Large intestine (tissue), 3 donors: ENCODE data around the gene PRKAR1B. TPM values are rescaled to one million over a fixed set of nuclear protein-coding genes. Genes with fewer than 3 reads are reported as not detected.

Source experiments
- DNase-seq, 2 donors: peaks; one replicate each; pipeline versions ENCODE4 v3.0.0 to v3.0.0-alpha.2; 2013
- H3K27ac ChIP-seq: one replicate; pipeline ENCODE4 v1.5.1; 2013; ENCODE audit warnings: low read length
- H3K27me3 ChIP-seq: 2 replicates; pipeline ENCODE4 v1.6.1; 2013; ENCODE audit warnings: low read length; ENCODE audit not compliant: control insufficient read depth, insufficient read depth
- H3K36me3 ChIP-seq: 2 replicates; pipeline ENCODE4 v1.6.1; 2013; ENCODE audit warnings: low read length; ENCODE audit not compliant: control insufficient read depth, insufficient read depth
- H3K4me1 ChIP-seq: one replicate; pipeline ENCODE4 v1.6.1; 2013; ENCODE audit warnings: low read length; ENCODE audit not compliant: control insufficient read depth, insufficient read depth
- H3K4me3 ChIP-seq: one replicate; pipeline ENCODE4 v1.5.1; 2013; ENCODE audit warnings: low read length
- H3K9me3 ChIP-seq: one replicate; pipeline ENCODE4 v1.6.1; 2013; ENCODE audit warnings: mild to moderate bottlenecking, low read depth, low read length, moderate library complexity; ENCODE audit not compliant: control insufficient read depth
- WGBS: methylation state at CpG from one replicate; pipeline ENCODE4 v1.1.5; 2013; ENCODE audit warnings: low lambda C conversion rate; ENCODE audit not compliant: insufficient coverage; 5-methylcytosine and 5-hydroxymethylcytosine counted together
- polyA plus RNA-seq: library from polyadenylated mRNA; unstranded; fragments of 120-200 nt; gene quantifications from one replicate; pipeline ENCODE4 v1.2.1, GENCODE V29; 2013

The PRKAR1B gene
- polyA plus RNA-seq, 1 donor, result 34.8 TPM

GRCh38 chr7:534959-535358, 192.1 kb downstream of the PRKAR1B start:
- H3K4me1 ChIP-seq, result peaks cover 25% of the 10 kb centered on the region
- no peak overlapping the region for H3K4me3 ChIP-seq
- peaks cover 12% of the 10 kb centered on the region for H3K9me3 ChIP-seq
- WGBS, result no CpG with 5 or more reads among the region's 10 CpGs
- no peaks in the 10 kb centered on the region for H3K36me3 ChIP-seq
- no peak overlapping the region for H3K27ac ChIP-seq
- no peak for DNase-seq
- peaks cover 2% of the 10 kb centered on the region for H3K27me3 ChIP-seq

DNA sequence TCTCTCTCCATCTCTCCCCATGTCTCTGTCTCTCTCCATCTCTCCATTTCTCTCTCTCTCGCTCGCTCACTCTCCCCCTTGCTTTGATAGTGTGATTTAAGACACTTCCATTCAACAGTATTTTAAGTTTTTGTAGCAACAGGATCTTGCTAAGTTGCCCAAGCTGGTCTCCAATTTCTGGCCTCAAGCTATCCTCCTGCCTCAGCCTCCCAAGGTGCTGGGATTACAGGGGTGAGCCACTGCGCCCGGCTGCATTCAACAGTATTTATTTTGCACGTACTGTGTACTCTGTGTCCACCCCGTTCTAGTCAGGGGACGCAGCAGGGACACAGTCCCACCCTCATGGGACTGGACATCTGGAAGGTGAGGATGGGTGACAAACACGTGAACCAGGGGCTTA, 193.0 kb downstream of the PRKAR1B start:
- H3K36me3 ChIP-seq, result no peaks in the 10 kb centered on the region
- peaks cover 17% of the 10 kb centered on the region for H3K4me1 ChIP-seq
- H3K27ac ChIP-seq, result no peak overlapping the region
- H3K27me3 ChIP-seq, result peaks cover 2% of the 10 kb centered on the region
- H3K9me3 ChIP-seq, result peaks cover 12% of the 10 kb centered on the region
- 92% methylated on average over 2 of the region's 8 CpGs for WGBS
- DNase-seq, result no peak
- no peak overlapping the region for H3K4me3 ChIP-seq

GRCh38 chr7:533266-533665, 193.8 kb downstream of the PRKAR1B start:
- WGBS, result no CpG with 5 or more reads among the region's 17 CpGs
- DNase-seq, result no peak
- Histone ChIP-seq H3K27ac (no peak overlapping the region), H3K4me1 (peaks cover 9% of the 10 kb centered on the region), H3K27me3 (peaks cover 2% of the 10 kb centered on the region), H3K36me3 (no peaks in the 10 kb centered on the region), H3K9me3 (peaks cover 12% of the 10 kb centered on the region), H3K4me3 (no peak overlapping the region)

GRCh38 chr7:532379-533143, 194.5 kb downstream of the PRKAR1B start:
- no peaks in the 10 kb centered on the region for H3K36me3 ChIP-seq
- peaks cover 2% of the 10 kb centered on the region for H3K4me1 ChIP-seq
- H3K4me3 ChIP-seq, result no peak overlapping the region
- H3K27ac ChIP-seq, result no peak overlapping the region
- no CpG with 5 or more reads among the region's 15 CpGs for WGBS
- H3K9me3 ChIP-seq, result peaks cover 8% of the 10 kb centered on the region
- no peak for DNase-seq
- peaks cover 2% of the 10 kb centered on the region for H3K27me3 ChIP-seq

- no peak overlapping the region for H3K4me3 ChIP-seq
- no peaks in the 10 kb centered on the region for H3K36me3 ChIP-seq
- DNase-seq, result no peak
- H3K27ac ChIP-seq, result no peak overlapping the region
- no CpG with 5 or more reads among the region's 10 CpGs for WGBS
- peaks cover 2% of the 10 kb centered on the region for H3K27me3 ChIP-seq
- no peaks in the 10 kb centered on the region for H3K4me1 ChIP-seq
- peaks cover 4% of the 10 kb centered on the region for H3K9me3 ChIP-seq
Measured at GRCh38 chr7:531777-532176, 195.3 kb downstream of the PRKAR1B start.

GRCh38 chr7:528451-528850, 198.6 kb downstream of the PRKAR1B start:
- 100% methylated on average over 2 of the region's 2 CpGs for WGBS
- H3K27me3 ChIP-seq, result peaks cover 2% of the 10 kb centered on the region

DNA sequence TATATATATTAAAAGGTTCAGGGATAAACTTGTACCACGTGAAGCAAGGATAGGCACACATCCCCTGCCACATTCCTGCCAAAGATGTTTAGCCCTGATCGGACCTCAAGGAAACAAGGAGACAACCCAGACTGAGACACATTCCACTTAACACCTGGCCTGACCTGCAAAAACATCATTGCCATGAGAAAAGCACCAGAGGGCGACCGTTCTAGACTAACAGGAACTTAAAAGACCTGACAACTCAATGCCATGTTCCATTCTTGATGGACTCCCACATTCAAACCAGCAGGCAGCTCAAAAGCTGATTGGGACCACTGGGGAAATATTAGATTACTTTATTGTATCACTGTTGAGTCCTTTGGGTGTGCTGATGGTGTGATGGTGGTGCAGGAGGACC, 199.4 kb downstream of the PRKAR1B start:
- Histone ChIP-seq H3K4me3 (no peak overlapping the region), H3K36me3 (no peaks in the 10 kb centered on the region), H3K27ac (no peak overlapping the region), H3K9me3 (peaks cover 5% of the 10 kb centered on the region), H3K27me3 (peaks cover 8% of the 10 kb centered on the region), H3K4me1 (peaks cover 13% of the 10 kb centered on the region)
- no CpG with 5 or more reads among the region's 4 CpGs for WGBS
- no peak for DNase-seq

More at GRCh38 chr7:528451-528850, 198.6 kb downstream of the PRKAR1B start:
- peaks cover 6% of the 10 kb centered on the region for H3K4me1 ChIP-seq
- H3K9me3 ChIP-seq, result peaks cover 3% of the 10 kb centered on the region
- no peaks in the 10 kb centered on the region for H3K36me3 ChIP-seq
- no peak for DNase-seq
- no peak overlapping the region for H3K27ac ChIP-seq
- no peak overlapping the region for H3K4me3 ChIP-seq

- Histone ChIP-seq H3K36me3 (no peaks in the 10 kb centered on the region), H3K9me3 (peaks cover 12% of the 10 kb centered on the region), H3K27ac (no peak overlapping the region), H3K27me3 (peaks cover 19% of the 10 kb centered on the region), H3K4me1 (peaks cover 20% of the 10 kb centered on the region), H3K4me3 (no peak overlapping the region)
- WGBS, result no CpG with 5 or more reads among the region's 22 CpGs
- no peak for DNase-seq
Measured at GRCh38 chr7:526460-527034, 200.5 kb downstream of the PRKAR1B start.

- no peak for DNase-seq
- H3K9me3 ChIP-seq, result peaks cover 15% of the 10 kb centered on the region
- H3K27me3 ChIP-seq, result peaks cover 26% of the 10 kb centered on the region
- no peaks in the 10 kb centered on the region for H3K36me3 ChIP-seq
- H3K4me3 ChIP-seq, result no peak overlapping the region
- no peak overlapping the region for H3K27ac ChIP-seq
- WGBS, result no CpG with 5 or more reads among the region's 12 CpGs
- H3K4me1 ChIP-seq, result peaks cover 28% of the 10 kb centered on the region
Measured at GRCh38 chr7:525740-526139, 201.3 kb downstream of the PRKAR1B start.

GRCh38 chr7:524800-525199, 202.3 kb downstream of the PRKAR1B start:
- no peak overlapping the region for H3K27ac ChIP-seq
- WGBS, result no CpG with 5 or more reads among the region's 9 CpGs
- peaks cover 33% of the 10 kb centered on the region for H3K4me1 ChIP-seq
- no peaks in the 10 kb centered on the region for H3K36me3 ChIP-seq
- no peak for DNase-seq
- no peak overlapping the region for H3K4me3 ChIP-seq
- H3K27me3 ChIP-seq, result peaks cover 28% of the 10 kb centered on the region
- peaks cover 16% of the 10 kb centered on the region for H3K9me3 ChIP-seq
